ENCODE results near the gene ANTXR1. TPM values are rescaled to one million over a fixed set of nuclear protein-coding genes. Genes with fewer than 3 reads are reported as not detected.

Gene ANTXR1
- total RNA-seq, 6 donors from 2014 or later: 11.5 to 76.4 (median 31.4) TPM

GRCh38 chr2:69285379-69285894, 272.5 kb downstream of the ANTXR1 start:
- DNase-seq (no peak), ATAC-seq (ENCODE audit: low FRiP score in 2 of 2) (no peak)
- Histone ChIP-seq H3K4me1 (no peaks in the 10 kb centered on the region), H3K27me3 (no peaks in the 10 kb centered on the region), H3K27ac (no peak overlapping the region), H3K9me3 (no peaks in the 10 kb centered on the region), H3K4me3 (no peak overlapping the region), H3K36me3 (no peaks in the 10 kb centered on the region)
- 53 to 62% methylated on average over 3 of the region's 3 CpGs for WGBS, 2 donors
- no peak for TF ChIP-seq EP300 (IDR thresholded peaks at IDR 0.05)
- no peak for TF ChIP-seq POLR2AphosphoS5 (IDR thresholded peaks at IDR 0.05)
- TF ChIP-seq CTCF (IDR thresholded peaks at IDR 0.05): no peak
- no peak for TF ChIP-seq POLR2A (IDR thresholded peaks at IDR 0.05)

GRCh38 chr2:69287544-69287943, 274.6 kb downstream of the ANTXR1 start:
- H3K9me3 ChIP-seq: no peaks in the 10 kb centered on the region
- no peaks in the 10 kb centered on the region for H3K36me3 ChIP-seq
- no peak overlapping the region for H3K4me3 ChIP-seq
- no peak for ATAC-seq (ENCODE audit: low FRiP score in 2 of 2)
- H3K4me1 ChIP-seq: no peaks in the 10 kb centered on the region
- no peak for DNase-seq
- TF ChIP-seq EP300 (IDR thresholded peaks at IDR 0.05) (no peak), CTCF (IDR thresholded peaks at IDR 0.05) (no peak), POLR2A (IDR thresholded peaks at IDR 0.05) (no peak), POLR2AphosphoS5 (IDR thresholded peaks at IDR 0.05) (no peak)
- H3K27ac ChIP-seq: no peak overlapping the region
- WGBS, 2 donors: 90 to 91% methylated on average over 5 of the region's 5 CpGs
- H3K27me3 ChIP-seq: no peaks in the 10 kb centered on the region

- no peak for ATAC-seq (ENCODE audit: low FRiP score in 2 of 2)
- Histone ChIP-seq H3K9me3 (no peaks in the 10 kb centered on the region), H3K27me3 (no peaks in the 10 kb centered on the region), H3K36me3 (no peaks in the 10 kb centered on the region), H3K4me1 (no peaks in the 10 kb centered on the region), H3K27ac (no peak overlapping the region), H3K4me3 (no peak overlapping the region)
- DNase-seq: no peak
- no peak for TF ChIP-seq CTCF (IDR thresholded peaks at IDR 0.05)
- TF ChIP-seq EP300 (IDR thresholded peaks at IDR 0.05): no peak
- TF ChIP-seq POLR2AphosphoS5 (IDR thresholded peaks at IDR 0.05): no peak
- TF ChIP-seq POLR2A (IDR thresholded peaks at IDR 0.05): no peak
- 88 to 95% methylated on average over 1 of the region's 1 CpG for WGBS, 2 donors
These were observed 275.4 kb downstream of the ANTXR1 start for GRCh38 chr2:69288429-69288828.

- peak in 1 of 2 donors; percentile 61 for ATAC-seq (ENCODE audit: low FRiP score in 2 of 2)
- TF ChIP-seq POLR2A (IDR thresholded peaks at IDR 0.05): no peak
- no peak for TF ChIP-seq CTCF (IDR thresholded peaks at IDR 0.05)
- TF ChIP-seq EP300 (IDR thresholded peaks at IDR 0.05): no peak
- TF ChIP-seq POLR2AphosphoS5 (IDR thresholded peaks at IDR 0.05): no peak
- no peaks in the 10 kb centered on the region for H3K4me1 ChIP-seq
These were observed 278.1 kb downstream of the ANTXR1 start for GRCh38 chr2:69291004-69291650.

GRCh38 chr2:69291721-69292120, 278.7 kb downstream of the ANTXR1 start:
- no peak for DNase-seq
- TF ChIP-seq EP300 (IDR thresholded peaks at IDR 0.05) (no peak), POLR2AphosphoS5 (IDR thresholded peaks at IDR 0.05) (no peak)
- no peaks in the 10 kb centered on the region for H3K9me3 ChIP-seq
- no peaks in the 10 kb centered on the region for H3K27me3 ChIP-seq
- no peaks in the 10 kb centered on the region for H3K36me3 ChIP-seq
- H3K4me1 ChIP-seq: no peaks in the 10 kb centered on the region
- WGBS, 2 donors: 90 to 93% methylated on average over 3 of the region's 3 CpGs
- no peak for ATAC-seq (ENCODE audit: low FRiP score in 2 of 2)
- H3K27ac ChIP-seq: no peak overlapping the region
- no peak overlapping the region for H3K4me3 ChIP-seq

More at GRCh38 chr2:69291004-69291650, 278.1 kb downstream of the ANTXR1 start:
- Histone ChIP-seq H3K36me3 (no peaks in the 10 kb centered on the region), H3K9me3 (no peaks in the 10 kb centered on the region), H3K27ac (no peak overlapping the region), H3K27me3 (no peaks in the 10 kb centered on the region), H3K4me3 (no peak overlapping the region)
- no peak for DNase-seq
